ENCODE data around the gene MAP3K4. TPM values are rescaled to one million over a fixed set of nuclear protein-coding genes. Genes with fewer than 3 reads are reported as not detected.
A peak's percentile ranks its signal among the peaks of the same experiment; 100 is the strongest.

MAP3K4 gene
- total RNA-seq, 1 donor from 2014 or later = 25.5 TPM

DNA sequence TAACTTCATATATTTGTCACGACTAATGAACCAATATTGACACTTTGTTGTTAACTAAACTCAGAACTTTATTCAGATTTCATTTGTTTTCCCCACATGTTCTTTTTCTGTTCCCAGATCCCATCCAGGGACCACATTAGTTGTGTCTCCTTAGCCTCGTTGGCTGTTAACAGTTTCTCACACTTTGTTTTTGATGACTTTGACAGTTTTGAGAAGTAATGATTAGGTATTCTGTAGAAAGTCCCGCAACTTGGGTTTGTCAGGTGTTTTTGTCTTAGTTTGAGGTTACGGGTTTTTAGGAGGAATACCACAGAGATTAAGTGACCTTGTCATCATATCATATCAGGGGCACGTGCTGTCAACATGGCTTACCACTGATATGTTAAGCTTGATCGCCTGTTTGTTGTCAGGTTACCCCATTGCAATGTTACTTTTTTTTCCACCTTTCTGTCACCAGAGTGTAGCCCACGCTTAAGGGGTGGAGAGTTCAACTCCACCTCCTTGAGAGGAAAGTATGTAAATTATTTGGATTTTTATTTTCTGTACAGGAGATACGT, 32.9 kb downstream of the MAP3K4 start:
- Mint-ChIP-seq H3K27ac (ENCODE audit: unreplicated experiment) (no peak overlapping the region), H3K27me3 (ENCODE audit: low read depth) (no peaks in the 10 kb centered on the region), H3K9me3 (ENCODE audit: low read depth) (no peaks in the 10 kb centered on the region), H3K4me3 (ENCODE audit: unreplicated experiment) (no peak overlapping the region), H3K4me1 (ENCODE audit: low read depth) (peaks cover 33% of the 10 kb centered on the region), H3K36me3 (ENCODE audit: low read depth) (peaks cover 1% of the 10 kb centered on the region)
- DNase-seq (ENCODE audit: low spot score) = no peak
- TF ChIP-seq, protein P1, sequence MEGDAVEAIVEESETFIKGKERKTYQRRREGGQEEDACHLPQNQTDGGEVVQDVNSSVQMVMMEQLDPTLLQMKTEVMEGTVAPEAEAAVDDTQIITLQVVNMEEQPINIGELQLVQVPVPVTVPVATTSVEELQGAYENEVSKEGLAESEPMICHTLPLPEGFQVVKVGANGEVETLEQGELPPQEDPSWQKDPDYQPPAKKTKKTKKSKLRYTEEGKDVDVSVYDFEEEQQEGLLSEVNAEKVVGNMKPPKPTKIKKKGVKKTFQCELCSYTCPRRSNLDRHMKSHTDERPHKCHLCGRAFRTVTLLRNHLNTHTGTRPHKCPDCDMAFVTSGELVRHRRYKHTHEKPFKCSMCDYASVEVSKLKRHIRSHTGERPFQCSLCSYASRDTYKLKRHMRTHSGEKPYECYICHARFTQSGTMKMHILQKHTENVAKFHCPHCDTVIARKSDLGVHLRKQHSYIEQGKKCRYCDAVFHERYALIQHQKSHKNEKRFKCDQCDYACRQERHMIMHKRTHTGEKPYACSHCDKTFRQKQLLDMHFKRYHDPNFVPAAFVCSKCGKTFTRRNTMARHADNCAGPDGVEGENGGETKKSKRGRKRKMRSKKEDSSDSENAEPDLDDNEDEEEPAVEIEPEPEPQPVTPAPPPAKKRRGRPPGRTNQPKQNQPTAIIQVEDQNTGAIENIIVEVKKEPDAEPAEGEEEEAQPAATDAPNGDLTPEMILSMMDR (IDR thresholded peaks at IDR 0.05) = no peak

DNA sequence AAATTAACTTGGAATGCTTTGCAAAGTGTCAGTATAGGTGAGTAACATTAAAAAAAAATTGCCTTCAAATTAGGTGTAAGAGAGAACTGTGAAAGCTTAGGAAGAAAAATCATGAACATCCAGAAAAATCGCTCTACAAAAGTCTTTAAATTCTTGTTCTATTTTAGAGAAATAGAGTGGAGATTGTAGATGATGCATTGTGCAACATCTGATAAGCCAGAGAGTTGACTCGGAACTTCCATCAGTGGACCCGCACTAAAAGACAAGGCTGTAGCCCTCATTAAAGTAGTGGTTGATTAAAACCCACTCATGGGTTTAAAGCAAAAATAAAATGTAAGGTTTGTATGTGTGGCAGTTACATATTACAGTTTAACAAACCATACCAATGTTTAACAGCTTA, 35.8 kb downstream of the MAP3K4 start:
- Mint-ChIP-seq H3K36me3 (ENCODE audit: low read depth) (no peaks in the 10 kb centered on the region), H3K4me1 (ENCODE audit: low read depth) (peaks cover 61% of the 10 kb centered on the region), H3K4me3 (ENCODE audit: unreplicated experiment) (no peak overlapping the region), H3K27me3 (ENCODE audit: low read depth) (no peaks in the 10 kb centered on the region), H3K27ac (ENCODE audit: unreplicated experiment) (no peak overlapping the region), H3K9me3 (ENCODE audit: low read depth) (no peaks in the 10 kb centered on the region)
- DNase-seq (ENCODE audit: low spot score) = no peak
- TF ChIP-seq, protein P1 (IDR thresholded peaks at IDR 0.05) = no peak

DNA sequence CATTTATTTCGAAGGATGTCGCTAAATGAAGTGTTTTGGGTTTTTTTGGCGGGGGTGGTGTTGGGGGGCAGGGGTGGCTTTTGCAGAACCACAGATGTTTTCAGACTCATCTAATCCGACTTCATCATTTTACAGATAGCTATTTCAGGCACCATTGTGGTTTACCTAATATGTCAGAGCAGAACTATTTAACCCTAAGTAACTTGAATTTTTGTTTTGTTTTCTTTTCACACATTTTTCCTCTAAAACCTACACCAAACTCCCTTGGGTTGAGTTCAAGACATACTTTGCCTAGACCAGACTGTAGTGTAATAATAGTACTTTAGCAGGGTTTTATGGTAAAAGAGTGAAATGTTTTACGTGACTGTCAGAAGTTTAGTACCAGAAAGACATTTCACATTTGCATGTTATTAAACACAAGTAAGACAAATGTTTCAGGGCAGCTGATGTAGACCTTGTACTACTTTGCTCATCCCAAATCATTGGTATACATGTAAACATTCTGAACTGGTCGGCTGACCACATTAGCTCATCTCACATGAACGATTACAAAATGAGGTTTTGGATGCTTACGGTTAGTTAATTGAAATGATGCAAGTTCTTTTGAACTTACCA, 37.7 kb downstream of the MAP3K4 start:
- peak overlapping the region; percentile 95 for H3K27ac Mint-ChIP-seq (ENCODE audit: unreplicated experiment)
- no peaks in the 10 kb centered on the region for H3K9me3 Mint-ChIP-seq (ENCODE audit: low read depth)
- no peaks in the 10 kb centered on the region for H3K27me3 Mint-ChIP-seq (ENCODE audit: low read depth)
- no peaks in the 10 kb centered on the region for H3K36me3 Mint-ChIP-seq (ENCODE audit: low read depth)
- peaks cover 72% of the 10 kb centered on the region for H3K4me1 Mint-ChIP-seq (ENCODE audit: low read depth)
- TF ChIP-seq, protein P1 (IDR thresholded peaks at IDR 0.05) = no peak
- peak overlapping the region; percentile 28 for H3K4me3 Mint-ChIP-seq (ENCODE audit: unreplicated experiment)
- no peak for DNase-seq (ENCODE audit: low spot score)

GRCh38 chr6:161031721-161032495, 40.3 kb downstream of the MAP3K4 start:
- Mint-ChIP-seq H3K27ac (ENCODE audit: unreplicated experiment) (peak overlapping the region; percentile 79), H3K4me3 (ENCODE audit: unreplicated experiment) (no peak overlapping the region), H3K9me3 (ENCODE audit: low read depth) (no peaks in the 10 kb centered on the region), H3K4me1 (ENCODE audit: low read depth) (peaks cover 69% of the 10 kb centered on the region), H3K36me3 (ENCODE audit: low read depth) (peaks cover 2% of the 10 kb centered on the region), H3K27me3 (ENCODE audit: low read depth) (no peaks in the 10 kb centered on the region)
- TF ChIP-seq, protein P1 (IDR thresholded peaks at IDR 0.05) = no peak
- no peak for DNase-seq (ENCODE audit: low spot score)

- TF ChIP-seq, protein P1 (IDR thresholded peaks at IDR 0.05) = no peak
- Mint-ChIP-seq H3K4me3 (ENCODE audit: unreplicated experiment) (peak overlapping the region; percentile 66), H3K36me3 (ENCODE audit: low read depth) (peaks cover 5% of the 10 kb centered on the region)
Observed at GRCh38 chr6:161033667-161034066, 42.1 kb downstream of the MAP3K4 start.

More at GRCh38 chr6:161033667-161034066, 42.1 kb downstream of the MAP3K4 start:
- Mint-ChIP-seq H3K27ac (ENCODE audit: unreplicated experiment) (peak overlapping the region; percentile 92), H3K9me3 (ENCODE audit: low read depth) (no peaks in the 10 kb centered on the region), H3K4me1 (ENCODE audit: low read depth) (peaks cover 68% of the 10 kb centered on the region), H3K27me3 (ENCODE audit: low read depth) (no peaks in the 10 kb centered on the region)
- no peak for DNase-seq (ENCODE audit: low spot score)

Data from chondrocyte (in vitro differentiated cells).